GM08714 (cell line): Measurements from ENCODE around the gene CASTOR2.

ENCODE experiments used
- H3K4me3 ChIP-seq: fragments of 200-500 bp; sonication (Bioruptor generic); 2 replicates; pipeline ENCODE4 v1.5.1; 2014; ENCODE audit warnings: mild to moderate bottlenecking, low read length, inconsistent platforms
- ZNF274 ChIP-seq: IDR thresholded peaks from 2 replicates; pipeline ENCODE4 v1.6.1; 2012; ENCODE audit warnings: mild to moderate bottlenecking, low read depth, low read length

CASTOR2 gene

DNA sequence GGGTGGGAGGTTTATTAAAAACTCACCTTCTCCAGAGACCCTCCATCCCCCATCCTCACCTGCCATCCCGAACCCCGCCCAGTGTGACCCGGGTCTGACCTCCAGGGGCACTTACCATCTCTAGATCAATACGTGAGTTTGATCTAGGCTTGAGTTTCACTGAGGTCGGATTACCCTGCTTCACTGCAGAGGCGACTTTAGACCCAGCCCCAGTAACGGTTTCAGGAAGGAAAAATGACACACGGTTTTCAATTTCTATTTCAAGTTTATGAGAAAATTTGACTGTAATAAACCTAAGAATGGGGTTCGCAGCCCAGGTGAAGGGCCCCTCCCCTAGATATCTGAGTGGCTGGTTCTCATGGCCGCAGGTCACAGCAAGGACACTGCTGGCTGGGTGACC is 76.0 kb downstream of the CASTOR2 start:
- H3K4me3 ChIP-seq: no peak overlapping the region
- no peak for TF ChIP-seq ZNF274

DNA sequence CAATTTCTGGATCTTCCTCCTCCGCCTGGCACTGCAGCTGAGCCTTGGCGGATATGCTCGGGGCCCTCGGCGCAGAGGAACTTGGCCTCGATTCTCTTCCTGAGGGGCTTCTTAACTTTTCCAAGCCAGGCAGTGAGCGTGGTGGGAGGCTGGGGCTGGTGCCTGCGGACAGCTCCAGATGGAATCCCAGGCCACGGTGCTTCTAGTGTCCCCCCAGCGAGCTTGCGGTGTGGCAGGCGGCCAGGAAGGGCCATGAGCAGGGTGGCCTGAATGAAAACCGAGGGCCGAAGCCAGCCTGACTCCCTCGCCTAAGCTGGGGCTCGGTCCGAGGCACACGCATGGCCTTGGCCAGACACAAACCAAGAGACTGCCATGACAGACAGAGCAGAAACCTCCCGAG is 77.8 kb downstream of the CASTOR2 start:
- H3K4me3 ChIP-seq: no peak overlapping the region
- TF ChIP-seq ZNF274: no peak

DNA sequence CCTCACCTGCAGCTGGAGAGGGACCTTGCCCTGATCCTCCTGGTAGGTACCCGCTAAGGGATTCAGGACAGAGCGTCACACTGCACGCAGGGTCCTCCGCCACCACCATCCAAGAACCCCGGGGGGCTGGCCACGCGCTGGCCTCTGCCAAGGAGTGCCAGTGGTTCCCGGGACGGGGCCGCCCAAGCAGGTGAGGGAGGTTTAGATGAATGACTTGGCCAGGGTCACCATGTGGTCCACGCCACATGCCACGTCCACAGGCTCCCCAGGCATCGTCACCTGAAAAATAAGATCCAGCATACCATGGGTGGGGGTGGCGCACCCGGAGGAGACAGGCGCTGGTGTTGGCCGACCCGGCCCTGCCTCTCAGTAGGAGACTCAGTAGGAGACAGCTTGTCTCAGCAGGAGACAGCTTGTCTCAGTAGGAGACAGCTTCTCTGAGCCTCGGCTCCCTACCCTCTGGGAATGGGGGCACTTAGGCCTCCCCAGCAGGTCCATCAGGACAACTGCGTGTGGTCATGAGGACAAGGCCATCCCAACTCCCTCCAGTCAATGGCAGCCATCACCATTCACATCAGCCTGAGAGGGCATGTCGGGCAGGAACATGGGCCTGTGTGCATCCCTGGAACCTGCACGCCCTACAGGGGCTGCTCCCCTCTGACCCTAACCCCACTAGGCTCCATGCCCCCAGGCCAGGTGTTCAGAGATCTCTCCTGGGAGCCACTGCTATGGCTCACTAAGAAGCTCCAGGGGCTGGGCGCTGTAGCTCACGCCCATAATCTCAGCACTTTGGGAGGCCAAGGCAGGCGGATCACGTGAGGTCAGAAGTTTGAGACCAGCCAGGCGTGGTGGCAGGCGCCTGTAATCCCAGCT is 78.6 kb downstream of the CASTOR2 start:
- H3K4me3 ChIP-seq: no peak overlapping the region
- TF ChIP-seq ZNF274: no peak

DNA sequence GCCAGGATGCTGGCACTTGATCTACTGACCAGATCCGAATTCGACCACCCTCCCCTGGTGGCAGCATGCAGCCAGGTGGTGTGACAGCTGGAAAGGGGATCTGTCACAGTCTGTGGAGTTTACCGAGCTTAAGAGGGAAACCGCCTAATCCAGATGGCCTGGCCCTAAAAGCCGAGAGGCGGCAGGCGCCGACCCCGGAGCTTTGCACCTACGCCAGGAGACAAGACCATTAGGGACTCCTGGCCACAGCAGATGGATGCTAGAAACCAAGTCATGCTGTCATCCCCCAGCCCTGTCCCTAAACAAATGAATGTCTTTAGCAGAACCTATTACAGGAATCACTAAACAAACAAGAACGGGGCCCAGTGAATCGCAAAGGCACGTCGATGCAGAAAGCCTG is 81.4 kb downstream of the CASTOR2 start:
- no peak overlapping the region for H3K4me3 ChIP-seq
- no peak for TF ChIP-seq ZNF274

DNA sequence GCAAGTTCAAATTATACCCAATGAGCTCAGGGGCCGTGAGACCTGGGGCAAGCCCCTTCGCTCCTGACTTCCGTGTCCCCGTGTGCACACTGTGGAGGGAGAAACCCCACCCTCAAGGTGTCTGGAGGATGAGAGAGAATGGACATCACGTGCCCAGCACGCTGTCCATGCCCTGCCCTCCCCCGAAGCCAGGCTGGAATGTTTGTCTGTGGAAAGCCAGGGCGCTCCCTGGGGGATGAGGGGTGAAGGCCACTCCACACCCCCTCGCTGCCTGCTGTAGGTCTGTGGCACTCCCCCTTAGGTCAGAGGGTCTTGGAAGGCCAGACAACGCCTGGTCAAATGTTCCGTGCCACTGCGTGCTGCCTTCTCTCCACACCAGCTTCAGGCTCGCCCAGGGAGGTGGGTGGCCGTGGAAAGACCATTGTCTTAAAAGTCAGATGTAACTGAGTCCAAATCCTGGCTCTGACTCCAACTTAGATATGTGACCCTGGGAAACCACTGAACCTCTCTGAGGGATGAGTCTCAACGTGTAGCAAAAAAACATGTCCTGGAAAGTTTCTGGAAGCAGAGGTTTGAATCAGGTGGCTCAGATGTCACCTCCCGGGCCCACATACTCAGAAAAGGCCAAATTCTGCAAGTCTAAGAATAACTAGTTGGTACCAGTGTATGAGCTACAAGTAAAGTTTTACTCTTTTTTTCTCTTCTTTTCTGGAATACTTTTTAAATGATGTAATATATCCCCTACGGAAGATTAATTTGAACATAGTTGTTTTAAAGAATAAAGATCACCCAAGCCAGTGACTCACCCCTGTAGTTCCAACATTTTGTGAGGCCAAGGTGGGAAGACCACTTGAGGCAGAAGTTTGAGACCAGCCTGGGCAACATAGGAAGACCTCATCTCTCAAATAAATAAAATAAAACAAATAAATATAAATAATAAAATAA is 84.2 kb downstream of the CASTOR2 start:
- no peak overlapping the region for H3K4me3 ChIP-seq
- TF ChIP-seq ZNF274: no peak

DNA sequence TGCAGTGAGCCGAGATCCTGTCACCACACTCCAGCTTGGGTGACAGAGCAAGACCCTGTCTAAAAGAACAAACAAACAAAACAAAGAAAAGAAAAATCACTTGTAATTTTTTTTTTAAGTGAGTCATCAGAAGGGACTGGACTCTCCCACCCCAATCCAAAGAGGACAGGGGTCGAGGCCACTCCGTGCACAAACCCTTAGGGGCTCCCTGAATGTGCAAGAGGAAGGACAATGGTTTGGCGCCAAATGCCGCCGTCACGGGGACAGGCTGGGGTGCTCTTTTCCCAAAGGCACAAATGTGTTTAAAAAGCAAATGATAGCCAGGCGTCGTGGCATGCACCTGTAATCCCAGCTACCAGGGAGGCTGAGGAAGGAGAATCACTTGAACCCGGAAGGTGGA is 85.3 kb downstream of the CASTOR2 start:
- no peak for TF ChIP-seq ZNF274

DNA sequence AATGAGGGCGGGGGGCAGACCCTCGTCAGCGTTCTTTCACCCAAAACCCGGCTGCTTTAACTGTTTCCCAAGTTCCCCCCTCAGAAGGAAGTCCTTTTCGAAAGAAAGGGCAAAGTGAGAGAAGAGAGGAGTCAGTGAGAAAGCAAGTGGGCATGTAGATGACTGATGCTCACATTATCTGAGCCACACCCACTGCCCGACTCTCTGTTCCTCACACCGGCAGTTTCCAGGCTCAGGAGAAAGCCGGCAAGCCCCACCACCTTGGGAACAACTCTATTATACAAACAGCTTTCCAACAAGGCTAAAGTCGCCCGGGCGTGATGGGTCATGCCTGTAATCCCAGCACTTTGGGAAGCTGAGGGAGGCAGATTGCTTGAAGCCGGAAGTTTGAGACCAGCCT is 86.0 kb downstream of the CASTOR2 start:
- no peak for TF ChIP-seq ZNF274
- no peak overlapping the region for H3K4me3 ChIP-seq

More for the DNA sequence above, 85.3 kb downstream of the CASTOR2 start:
- no peak overlapping the region for H3K4me3 ChIP-seq

DNA sequence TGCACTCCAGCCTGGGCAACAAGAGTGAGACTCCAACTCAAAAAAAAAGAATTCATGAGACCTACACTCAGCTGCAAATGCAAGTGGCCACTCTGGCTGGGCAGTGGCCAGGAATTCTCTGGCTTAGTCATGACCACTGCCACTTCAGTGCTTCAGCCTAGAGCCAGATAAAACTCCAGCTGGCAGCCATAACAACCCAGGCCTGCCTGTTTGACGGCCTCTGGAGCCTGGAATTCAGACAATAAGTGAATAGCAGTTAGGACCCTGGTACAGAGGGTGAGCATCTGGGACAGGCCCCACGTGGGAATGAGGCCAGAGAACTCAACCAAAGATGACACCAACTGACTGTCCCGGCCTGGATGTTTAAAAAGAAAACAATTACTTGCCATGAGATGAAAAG is 90.2 kb downstream of the CASTOR2 start:
- TF ChIP-seq ZNF274: no peak
- no peak overlapping the region for H3K4me3 ChIP-seq

DNA sequence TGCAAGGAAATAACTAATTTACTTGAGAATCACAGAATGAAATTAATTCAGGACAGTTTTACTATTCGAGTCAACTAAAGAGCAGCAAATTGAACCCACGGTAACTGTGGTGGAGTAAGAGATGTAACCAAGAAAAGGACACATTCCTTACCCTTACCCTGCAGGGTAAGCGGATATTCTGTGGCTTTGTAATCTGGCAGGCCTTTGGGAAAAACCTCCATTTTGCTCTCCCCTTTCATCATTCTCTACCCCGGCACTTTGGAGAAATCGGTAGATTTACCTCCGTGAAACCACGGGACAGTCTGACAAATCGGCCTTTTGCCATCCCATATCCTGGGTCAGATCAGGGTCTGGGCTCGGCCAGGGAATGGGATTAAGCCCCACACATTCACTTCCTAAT is 90.7 kb downstream of the CASTOR2 start:
- H3K4me3 ChIP-seq: no peak overlapping the region
- no peak for TF ChIP-seq ZNF274

DNA sequence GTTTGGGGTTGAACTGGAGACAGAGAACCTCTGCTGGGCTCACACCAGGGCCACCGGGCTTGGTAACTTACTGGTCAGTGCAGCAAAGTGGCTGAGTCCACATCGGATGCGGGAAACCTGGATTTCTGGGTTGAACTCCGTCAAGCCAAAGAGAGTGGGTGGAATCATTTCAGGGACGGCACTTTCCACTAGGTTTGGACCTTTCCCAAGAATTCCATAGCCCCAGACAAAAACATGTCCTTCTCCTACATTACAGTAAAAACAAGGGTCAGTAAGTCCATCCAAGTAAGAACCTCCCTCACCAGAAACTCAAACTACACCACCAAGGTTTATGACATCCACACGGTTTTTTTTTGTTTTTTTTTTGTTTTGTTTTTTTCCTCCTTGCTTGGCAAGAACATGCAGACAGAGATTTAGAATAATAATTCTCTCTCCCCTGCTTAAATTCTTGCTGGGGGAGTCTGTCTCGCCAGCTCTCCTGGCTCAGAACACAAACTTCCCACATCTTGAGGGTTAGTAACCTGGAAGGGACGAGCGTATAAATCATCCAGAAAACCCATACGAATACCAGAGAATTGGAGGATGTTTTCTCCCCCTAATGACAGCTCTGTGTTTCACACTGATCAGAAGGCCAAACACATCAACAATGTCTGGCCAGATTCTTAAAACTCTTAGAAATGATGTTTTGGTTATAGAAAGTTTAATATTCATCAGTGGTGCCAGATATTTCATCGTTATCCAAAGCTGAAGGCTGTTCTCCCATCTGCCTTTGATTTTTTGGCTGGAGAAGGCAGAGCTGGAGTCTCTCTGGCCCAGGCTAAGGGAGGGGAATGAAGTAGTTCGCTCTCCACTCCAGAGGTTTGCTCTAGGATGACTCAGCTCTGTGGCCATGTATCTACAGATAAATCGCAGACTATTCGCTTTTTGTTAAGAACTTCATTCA is 91.6 kb downstream of the CASTOR2 start:
- H3K4me3 ChIP-seq: no peak overlapping the region

DNA sequence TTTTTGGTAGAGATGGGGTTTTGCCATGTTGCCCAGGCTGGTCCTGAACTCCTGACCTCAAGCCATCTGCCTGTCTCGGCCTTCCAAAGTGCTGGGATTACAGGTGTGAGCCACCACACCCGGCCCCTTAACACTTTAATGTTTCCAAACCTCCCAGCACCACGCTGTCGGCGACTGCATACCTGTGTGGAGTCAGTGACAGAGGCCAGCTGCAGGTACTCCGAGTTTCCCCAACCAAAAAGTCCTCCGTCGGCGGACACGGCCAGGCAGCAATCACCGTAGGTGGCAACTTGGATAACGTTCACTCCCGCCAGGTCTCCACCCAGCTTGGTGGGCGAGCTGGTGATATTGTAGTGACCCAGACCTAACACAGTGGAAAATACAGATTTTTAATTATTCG is 93.9 kb downstream of the CASTOR2 start:
- no peak overlapping the region for H3K4me3 ChIP-seq
- no peak for TF ChIP-seq ZNF274

More for the DNA sequence above, 91.6 kb downstream of the CASTOR2 start:
- no peak for TF ChIP-seq ZNF274

DNA sequence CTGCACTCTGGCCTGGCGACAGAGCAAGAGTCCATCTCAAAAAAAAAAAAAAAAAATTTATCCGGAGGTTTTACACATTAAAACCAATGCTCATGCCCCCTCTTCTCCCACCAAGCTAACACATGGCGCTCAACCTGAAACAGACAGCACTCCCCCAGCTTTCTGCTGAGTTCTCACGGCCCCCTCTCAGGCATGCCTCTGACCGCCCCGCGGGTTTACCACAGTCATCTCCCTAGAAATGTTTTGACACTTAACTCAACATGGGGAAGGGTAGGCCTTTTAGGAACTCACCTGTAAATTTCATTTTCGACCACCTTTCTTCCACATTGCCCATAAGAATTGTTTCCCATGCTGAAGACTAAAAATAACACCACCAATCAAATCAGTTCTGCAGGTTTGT is 99.8 kb downstream of the CASTOR2 start:
- no peak for TF ChIP-seq ZNF274

DNA sequence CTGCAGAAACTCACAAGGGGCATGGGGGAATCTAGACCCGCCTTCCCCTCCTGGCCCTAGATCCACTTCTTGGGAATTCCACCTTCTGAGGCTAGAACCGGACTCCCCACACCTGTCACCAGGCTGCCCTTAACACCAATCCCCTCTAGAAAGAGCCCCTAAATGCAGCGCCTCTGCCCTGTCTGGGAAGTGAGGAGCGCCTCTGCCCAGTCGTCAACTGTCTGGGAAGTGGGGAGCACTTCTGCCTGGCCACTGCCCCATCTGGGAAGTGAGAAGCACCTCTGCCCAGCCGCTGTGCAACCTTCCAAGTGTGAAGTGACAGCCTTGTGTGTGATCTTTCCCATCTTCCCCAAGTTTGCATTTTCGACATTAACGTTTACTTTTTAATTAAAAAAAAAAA is 100.3 kb downstream of the CASTOR2 start:
- TF ChIP-seq ZNF274: no peak

More for the DNA sequence above, 99.8 kb downstream of the CASTOR2 start:
- no peak overlapping the region for H3K4me3 ChIP-seq

DNA sequence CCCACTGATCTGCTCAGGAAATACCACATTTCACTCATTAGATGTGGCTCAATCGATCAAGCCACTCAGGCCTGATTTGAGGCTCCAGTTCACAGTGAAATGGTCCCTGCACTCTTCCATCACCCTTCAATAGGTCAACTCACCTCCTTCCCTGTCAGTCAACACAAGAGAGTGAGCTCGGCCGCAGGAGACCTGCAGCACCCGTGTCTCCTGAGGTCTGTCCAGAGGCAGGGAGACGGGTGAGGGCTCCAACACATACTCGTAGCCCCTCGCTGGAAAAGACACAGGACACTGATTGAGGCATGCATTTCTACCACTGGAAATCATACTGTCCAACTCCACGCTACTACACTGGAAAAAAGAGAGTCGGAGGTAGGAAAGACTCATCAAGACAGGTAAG is 102.0 kb downstream of the CASTOR2 start:
- no peak overlapping the region for H3K4me3 ChIP-seq
- TF ChIP-seq ZNF274: no peak

More for the DNA sequence above, 100.3 kb downstream of the CASTOR2 start:
- H3K4me3 ChIP-seq: no peak overlapping the region
